ENCODE data around the gene HMCN2. TPM values are rescaled to one million over a fixed set of nuclear protein-coding genes. Genes with fewer than 3 reads are reported as not detected.

Gene HMCN2
- total RNA-seq, 6 donors from 2014 or later = 0.76 to 7.3 (median 1.5) TPM

DNA sequence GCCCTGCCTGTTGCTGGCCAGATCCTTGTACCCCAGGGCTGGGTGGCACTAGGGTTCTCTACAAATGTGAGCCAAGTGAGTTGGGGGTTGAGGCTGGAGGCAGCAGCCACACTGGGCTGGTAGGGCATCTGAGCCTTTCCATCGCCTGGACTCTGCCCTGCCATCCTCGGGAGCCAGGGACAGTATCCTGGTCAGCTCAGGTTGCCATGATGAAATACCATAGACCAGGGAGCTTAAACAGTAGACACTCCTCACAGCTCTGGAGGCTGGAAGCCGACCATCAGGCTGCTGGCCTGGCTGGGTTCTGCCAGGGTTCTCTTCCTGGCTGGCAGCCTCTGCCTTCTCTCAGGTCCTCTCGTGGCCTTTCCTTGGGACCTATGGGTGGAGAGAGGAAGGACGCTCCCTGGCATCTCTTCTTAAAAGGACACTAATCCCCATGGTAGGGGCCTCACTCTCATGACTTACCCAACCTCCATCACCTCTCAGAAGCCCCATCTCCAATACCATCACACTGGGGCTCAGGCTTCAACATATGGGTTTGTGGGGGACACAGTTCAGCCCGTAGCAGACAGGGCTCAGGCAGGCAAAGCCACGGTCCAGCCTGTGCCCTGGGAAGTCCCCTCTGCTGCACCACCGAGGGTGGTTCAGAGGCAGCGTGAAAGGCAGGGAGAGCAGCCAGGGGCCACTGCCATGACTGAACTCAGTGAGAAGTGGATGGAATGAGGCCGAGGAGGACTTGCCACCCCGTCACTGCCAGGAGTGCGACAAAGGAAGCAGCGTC, 50.1 kb downstream of the HMCN2 start:
- Histone ChIP-seq H3K4me1 (peaks cover 4 to 8% (median 6%) of the 10 kb centered on the region in 4 donors), H3K9me3 (no peaks in the 10 kb centered on the region), H3K27me3 (no peaks in the 10 kb centered on the region), H3K4me3 (no peak overlapping the region), H3K27ac (peak overlapping the region in 1 of 4 donors; percentile 5), H3K36me3 (no peaks in the 10 kb centered on the region)
- DNase-seq (no peak), ATAC-seq (ENCODE audit: low FRiP score in 2 of 2) (no peak)
- 81% methylated on average over 8 to 13 of the region's 13 CpGs for WGBS, 2 donors
- TF ChIP-seq POLR2AphosphoS5 (IDR thresholded peaks at IDR 0.05) (no peak), POLR2A (IDR thresholded peaks at IDR 0.05) (no peak), EP300 (IDR thresholded peaks at IDR 0.05) (no peak)
- TF ChIP-seq, protein P1, sequence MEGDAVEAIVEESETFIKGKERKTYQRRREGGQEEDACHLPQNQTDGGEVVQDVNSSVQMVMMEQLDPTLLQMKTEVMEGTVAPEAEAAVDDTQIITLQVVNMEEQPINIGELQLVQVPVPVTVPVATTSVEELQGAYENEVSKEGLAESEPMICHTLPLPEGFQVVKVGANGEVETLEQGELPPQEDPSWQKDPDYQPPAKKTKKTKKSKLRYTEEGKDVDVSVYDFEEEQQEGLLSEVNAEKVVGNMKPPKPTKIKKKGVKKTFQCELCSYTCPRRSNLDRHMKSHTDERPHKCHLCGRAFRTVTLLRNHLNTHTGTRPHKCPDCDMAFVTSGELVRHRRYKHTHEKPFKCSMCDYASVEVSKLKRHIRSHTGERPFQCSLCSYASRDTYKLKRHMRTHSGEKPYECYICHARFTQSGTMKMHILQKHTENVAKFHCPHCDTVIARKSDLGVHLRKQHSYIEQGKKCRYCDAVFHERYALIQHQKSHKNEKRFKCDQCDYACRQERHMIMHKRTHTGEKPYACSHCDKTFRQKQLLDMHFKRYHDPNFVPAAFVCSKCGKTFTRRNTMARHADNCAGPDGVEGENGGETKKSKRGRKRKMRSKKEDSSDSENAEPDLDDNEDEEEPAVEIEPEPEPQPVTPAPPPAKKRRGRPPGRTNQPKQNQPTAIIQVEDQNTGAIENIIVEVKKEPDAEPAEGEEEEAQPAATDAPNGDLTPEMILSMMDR (IDR thresholded peaks at IDR 0.05) = no peak

DNA sequence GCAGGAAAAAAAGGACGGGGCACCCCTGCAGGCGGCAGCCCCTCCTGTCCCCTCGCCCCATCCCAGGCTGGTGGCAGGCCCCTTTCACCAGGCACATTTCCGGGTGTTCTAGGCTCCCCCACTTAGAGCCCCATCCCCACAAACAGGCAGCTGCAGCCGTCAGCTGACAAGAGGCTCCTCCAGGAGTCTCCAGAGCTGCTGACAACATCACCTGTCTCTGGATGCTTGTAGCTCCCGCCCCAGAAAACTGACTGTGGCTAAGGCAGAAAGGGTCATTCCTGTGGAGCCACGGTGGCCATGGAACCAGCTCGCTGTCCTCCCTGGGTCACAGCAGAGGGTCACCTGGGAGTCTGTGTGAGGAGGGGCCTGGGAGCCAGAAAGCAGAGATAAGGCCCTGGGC, 50.9 kb downstream of the HMCN2 start:
- no peaks in the 10 kb centered on the region for H3K27me3 ChIP-seq
- ATAC-seq (ENCODE audit: low FRiP score in 2 of 2) (no peak), DNase-seq (no peak)
- TF ChIP-seq EP300 (IDR thresholded peaks at IDR 0.05) (no peak), POLR2AphosphoS5 (IDR thresholded peaks at IDR 0.05) (no peak), POLR2A (IDR thresholded peaks at IDR 0.05) (no peak)
- TF ChIP-seq, protein P1 (IDR thresholded peaks at IDR 0.05) = no peak
- H3K4me3 ChIP-seq = no peak overlapping the region
- H3K36me3 ChIP-seq = no peaks in the 10 kb centered on the region
- peaks cover 4 to 10% (median 7%) of the 10 kb centered on the region in 4 donors for H3K4me1 ChIP-seq
- WGBS, 2 donors = 73 to 81% methylated on average over 5 to 8 of the region's 8 CpGs
- H3K27ac ChIP-seq = no peak overlapping the region
- no peaks in the 10 kb centered on the region for H3K9me3 ChIP-seq

GRCh38 chr9:130319300-130319699, 53.7 kb downstream of the HMCN2 start:
- Histone ChIP-seq H3K36me3 (no peaks in the 10 kb centered on the region), H3K4me1 (peaks cover 0 to 4% (median 0%) of the 10 kb centered on the region in 4 donors), H3K9me3 (no peaks in the 10 kb centered on the region), H3K27ac (no peak overlapping the region), H3K27me3 (no peaks in the 10 kb centered on the region), H3K4me3 (no peak overlapping the region)
- TF ChIP-seq, protein P1 (IDR thresholded peaks at IDR 0.05) = no peak
- TF ChIP-seq POLR2AphosphoS5 (IDR thresholded peaks at IDR 0.05) = no peak
- TF ChIP-seq EP300 (IDR thresholded peaks at IDR 0.05) = no peak
- TF ChIP-seq POLR2A (IDR thresholded peaks at IDR 0.05) = no peak
- WGBS, 2 donors = 92% methylated on average over 19 of the region's 19 CpGs; no CpG with 5 or more reads in 1 of the 2 donors
- no peak for ATAC-seq (ENCODE audit: low FRiP score in 2 of 2)
- peak in 1 of 2 donors; percentile 77 for DNase-seq

GRCh38 chr9:130319944-130320712, 54.6 kb downstream of the HMCN2 start:
- Histone ChIP-seq H3K27me3 (no peaks in the 10 kb centered on the region), H3K4me1 (peaks cover 0 to 4% (median 0%) of the 10 kb centered on the region in 4 donors), H3K27ac (peak overlapping the region in 1 of 4 donors; percentile 9), H3K36me3 (no peaks in the 10 kb centered on the region), H3K9me3 (no peaks in the 10 kb centered on the region), H3K4me3 (peak overlapping the region in 1 of 4 donors; percentile 13)
- no peak for ATAC-seq (ENCODE audit: low FRiP score in 2 of 2)
- TF ChIP-seq EP300 (IDR thresholded peaks at IDR 0.05) (no peak), POLR2A (IDR thresholded peaks at IDR 0.05) (no peak), POLR2AphosphoS5 (IDR thresholded peaks at IDR 0.05) (no peak)
- TF ChIP-seq, protein P1 (IDR thresholded peaks at IDR 0.05) = no peak
- 84 to 89% methylated on average over 4 to 17 of the region's 17 CpGs for WGBS, 2 donors
- DNase-seq = peak in 1 of 2 donors; percentile 57

All from upper lobe of left lung (tissue), 6 donors.